Tibial artery (tissue), 4 donors: ENCODE measurements around the gene CROT.
"Not testable (repeated sequence)": the region's sequence is repeated elsewhere in the genome, so short reads cannot be mapped to it uniquely, and the experiment has no call there.

ENCODE experiments used
- DNase-seq, 2 donors: peaks; one replicate each; pipeline ENCODE4 v3.0.0-alpha.2; 2019
- H3K27ac ChIP-seq, 2 donors: fragments of 200-600 bp; sonication (generic) in 1 of 2; 1 replicate in 1 of 2; 2 replicates in 1 of 2; pipeline ENCODE4 v1.5.1; 2018 to 2019; ENCODE audit warnings: mild to moderate bottlenecking in 1 of 2
- H3K27me3 ChIP-seq, 2 donors: fragments of 200-600 bp; sonication (generic) in 1 of 2; one replicate each; pipeline versions ENCODE4 v1.5.1 to v1.6.0; 2016 to 2019
- H3K36me3 ChIP-seq, 3 donors: fragments of 200-600 bp; sonication (generic) in 2 of 3; one replicate each; pipeline ENCODE4 v1.5.1; 2016 to 2019; ENCODE audit warnings: mild to moderate bottlenecking in 2 of 3
- H3K4me1 ChIP-seq, 4 donors: fragments of 200-600 bp; sonication (generic) in 2 of 4; 1 replicate in 3 of 4; 2 replicates in 1 of 4; pipeline ENCODE4 v1.5.1; 2016 to 2019
- H3K4me3 ChIP-seq, 2 donors: fragments of 200-600 bp; sonication (generic) in 1 of 2; 1 replicate in 1 of 2; 2 replicates in 1 of 2; pipeline ENCODE4 v1.5.1; 2018 to 2019; ENCODE audit warnings: mild to moderate bottlenecking in 2 of 2
- H3K9me3 ChIP-seq, 3 donors: fragments of 200-600 bp; sonication (generic) in 1 of 3; one replicate each; pipeline ENCODE4 v1.5.1; 2016 to 2019
- CTCF ChIP-seq, 2 experiments: fragments of 200-600 bp in 1 of 2; fragments of 450-650 bp in 1 of 2; IDR thresholded peaks; one replicate each; pipeline ENCODE4 v1.5.1; 2017 to 2019; ENCODE audit warnings: antibody characterized with exemption in 2 of 2, mild to moderate bottlenecking in 1 of 2, moderate library complexity in 1 of 2
- intact Hi-C: fragments of 100-400 bp; cut with DNase I; formaldehyde crosslinking; loops from one replicate; pipeline ENCODE4 v1.15.0; 2023; ENCODE audit warnings: low total_unique reads

Gene CROT

GRCh38 chr7:87316097-87316700, 29.3 kb upstream of the CROT start:
- Histone ChIP-seq H3K4me3 (no peak overlapping the region), H3K4me1 (no peaks in the 10 kb centered on the region), H3K27me3 (no peaks in the 10 kb centered on the region), H3K9me3 (no peaks in the 10 kb centered on the region), H3K27ac (no peak overlapping the region), H3K36me3 (no peaks in the 10 kb centered on the region)
- intact Hi-C loops = no loop called here
- DNase-seq = no peak
- no peak for TF ChIP-seq CTCF (IDR thresholded peaks at IDR 0.05)

- no peak for DNase-seq
- Histone ChIP-seq H3K9me3 (no peaks in the 10 kb centered on the region), H3K36me3 (no peaks in the 10 kb centered on the region), H3K4me3 (no peak overlapping the region), H3K4me1 (no peaks in the 10 kb centered on the region), H3K27ac (no peak overlapping the region), H3K27me3 (no peaks in the 10 kb centered on the region)
- intact Hi-C loops = no loop called here
- no peak for TF ChIP-seq CTCF (IDR thresholded peaks at IDR 0.05)
Observed at GRCh38 chr7:87316846-87317552, 28.5 kb upstream of the CROT start.

- H3K27me3 ChIP-seq = no peaks in the 10 kb centered on the region
- no peaks in the 10 kb centered on the region for H3K9me3 ChIP-seq
- no peak for DNase-seq
- no peaks in the 10 kb centered on the region for H3K4me1 ChIP-seq
- H3K4me3 ChIP-seq = no peak overlapping the region
- TF ChIP-seq CTCF (IDR thresholded peaks at IDR 0.05) = no peak
- no peak overlapping the region for H3K27ac ChIP-seq
- no peaks in the 10 kb centered on the region for H3K36me3 ChIP-seq
- intact Hi-C loops = no loop called here
Observed at GRCh38 chr7:87317691-87318245, 27.7 kb upstream of the CROT start.

- Histone ChIP-seq H3K27me3 (no peaks in the 10 kb centered on the region), H3K36me3 (peaks cover 0 to 7% (median 5%) of the 10 kb centered on the region in 3 donors), H3K4me3 (no peak overlapping the region), H3K4me1 (no peaks in the 10 kb centered on the region), H3K9me3 (no peaks in the 10 kb centered on the region), H3K27ac (no peak overlapping the region)
- DNase-seq = no peak
- TF ChIP-seq CTCF (IDR thresholded peaks at IDR 0.05) = no peak
- intact Hi-C loops = no loop called here
Observed at GRCh38 chr7:87318741-87319140, 26.7 kb upstream of the CROT start.

GRCh38 chr7:87319154-87319581, 26.3 kb upstream of the CROT start:
- H3K4me1 ChIP-seq, intact Hi-C loops, DNase-seq, H3K27me3 ChIP-seq, H3K4me3 ChIP-seq, H3K27ac ChIP-seq, H3K9me3 ChIP-seq: not testable (repeated sequence)
- peaks cover 2 to 11% (median 5%) of the 10 kb centered on the region in 3 donors for H3K36me3 ChIP-seq

- no peak for DNase-seq
- intact Hi-C loops = no loop called here
- Histone ChIP-seq H3K27ac (no peak overlapping the region), H3K9me3 (peaks cover 2 to 10% (median 10%) of the 10 kb centered on the region in 3 donors), H3K4me3 (no peak overlapping the region), H3K27me3 (no peaks in the 10 kb centered on the region), H3K36me3 (peaks cover 15 to 21% (median 16%) of the 10 kb centered on the region in 3 donors), H3K4me1 (no peaks in the 10 kb centered on the region)
- no peak for TF ChIP-seq CTCF (IDR thresholded peaks at IDR 0.05)
Observed at GRCh38 chr7:87322912-87323311, 22.6 kb upstream of the CROT start.
